ENCODE results near the gene SP8. TPM values are rescaled to one million over a fixed set of nuclear protein-coding genes. Genes with fewer than 3 reads are reported as not detected.

Gene SP8
- polyA plus RNA-seq, 3 donors = not detected

DNA sequence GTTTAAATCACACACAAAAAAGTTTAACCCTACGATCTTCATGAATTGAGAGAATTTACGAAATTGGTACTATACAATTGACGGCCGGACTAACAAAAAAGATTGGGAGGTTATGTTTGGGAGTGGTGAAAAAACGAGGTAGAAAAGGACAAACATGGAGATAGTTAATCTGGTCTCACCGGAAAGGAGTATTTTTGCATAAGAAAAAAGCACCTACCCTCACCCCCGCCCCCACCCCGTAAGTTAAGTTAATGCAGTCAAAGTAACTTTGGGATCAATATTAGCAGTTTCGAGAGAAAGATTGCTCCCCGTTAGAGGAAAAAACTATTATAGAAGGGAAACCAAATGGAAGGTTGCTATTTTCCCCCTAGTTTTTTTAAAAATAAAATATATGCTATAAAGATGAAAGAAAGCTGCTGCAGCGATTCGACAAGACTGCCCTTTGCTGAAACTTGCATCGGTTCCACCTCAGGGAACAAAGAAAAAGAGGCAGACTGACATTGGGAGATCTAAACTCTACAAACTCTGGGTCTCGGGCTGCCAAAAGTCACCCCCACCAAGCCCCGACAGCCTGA lies 3.5 kb downstream of the SP8 start:
- Histone ChIP-seq H3K4me3 (replicated peaks in 1 of 3; ENCODE audit: low read depth in 2 of 3, low read length in 3 of 3) (peak overlapping the region in 1 of 3 experiments; percentile 73), H2AFZ (ENCODE audit: insufficient read depth, low read depth, low read length, poor library complexity, severe bottlenecking) (no peak overlapping the region), H3K79me2 (ENCODE audit: insufficient read depth, low read length) (no peaks in the 10 kb centered on the region), H3K27ac (ENCODE audit: low read depth in 1 of 2, low read length in 2 of 2) (no peak overlapping the region), H3K36me3 (replicated peaks in 1 of 2; ENCODE audit: control insufficient read depth in 1 of 2, insufficient read depth in 2 of 2, low read length in 2 of 2) (no peaks in the 10 kb centered on the region), H3K9ac (ENCODE audit: insufficient read depth, low read length, poor library complexity, severe bottlenecking) (no peak overlapping the region), H4K20me1 (ENCODE audit: insufficient read depth, low read length) (no peaks in the 10 kb centered on the region), H3K4me2 (replicated peaks; ENCODE audit: extremely low read depth, low read length, poor library complexity, severe bottlenecking) (peak overlapping the region; percentile 75), H3K27me3 (ENCODE audit: control insufficient read depth in 2 of 2, insufficient read depth in 2 of 2, low read length in 2 of 2) (peaks cover 87 to 97% of the 10 kb centered on the region in 2 donors), H3K9me3 (replicated peaks in 1 of 2; ENCODE audit: control insufficient read depth in 1 of 2, insufficient read depth in 1 of 2, low read length in 2 of 2) (peaks cover 0 to 41% of the 10 kb centered on the region in 2 donors), H3K4me1 (ENCODE audit: control insufficient read depth in 1 of 2, insufficient read depth in 2 of 2, low read length in 2 of 2) (peaks cover 32 to 42% of the 10 kb centered on the region in 2 donors)
- H3K4me1 Mint-ChIP-seq = peaks cover 41% of the 10 kb centered on the region
- no peak for DNase-seq
- H3K27ac Mint-ChIP-seq = no peak overlapping the region
- H3K4me3 Mint-ChIP-seq = peak overlapping the region; percentile 82 to 97
- peaks cover 85 to 97% (median 93%) of the 10 kb centered on the region in 3 donors for H3K27me3 Mint-ChIP-seq (ENCODE audit: low read depth in 3 of 3)
- TF ChIP-seq, protein P1, sequence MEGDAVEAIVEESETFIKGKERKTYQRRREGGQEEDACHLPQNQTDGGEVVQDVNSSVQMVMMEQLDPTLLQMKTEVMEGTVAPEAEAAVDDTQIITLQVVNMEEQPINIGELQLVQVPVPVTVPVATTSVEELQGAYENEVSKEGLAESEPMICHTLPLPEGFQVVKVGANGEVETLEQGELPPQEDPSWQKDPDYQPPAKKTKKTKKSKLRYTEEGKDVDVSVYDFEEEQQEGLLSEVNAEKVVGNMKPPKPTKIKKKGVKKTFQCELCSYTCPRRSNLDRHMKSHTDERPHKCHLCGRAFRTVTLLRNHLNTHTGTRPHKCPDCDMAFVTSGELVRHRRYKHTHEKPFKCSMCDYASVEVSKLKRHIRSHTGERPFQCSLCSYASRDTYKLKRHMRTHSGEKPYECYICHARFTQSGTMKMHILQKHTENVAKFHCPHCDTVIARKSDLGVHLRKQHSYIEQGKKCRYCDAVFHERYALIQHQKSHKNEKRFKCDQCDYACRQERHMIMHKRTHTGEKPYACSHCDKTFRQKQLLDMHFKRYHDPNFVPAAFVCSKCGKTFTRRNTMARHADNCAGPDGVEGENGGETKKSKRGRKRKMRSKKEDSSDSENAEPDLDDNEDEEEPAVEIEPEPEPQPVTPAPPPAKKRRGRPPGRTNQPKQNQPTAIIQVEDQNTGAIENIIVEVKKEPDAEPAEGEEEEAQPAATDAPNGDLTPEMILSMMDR (IDR thresholded peaks at IDR 0.05) = no peak
- WGBS (ENCODE audit: insufficient coverage) = 11% methylated on average over 5 of the region's 15 CpGs
- intact Hi-C loops (cut with micrococcal nuclease) = loop anchor here in 1 of 2 donors (10.0 kb wide), 1 partner anchor 722 kb away; no protein-coding TSS in a partner anchor
- peaks cover 4 to 42% (median 33%) of the 10 kb centered on the region in 7 donors for H3K9me3 Mint-ChIP-seq
- peaks cover 9 to 15% of the 10 kb centered on the region in 2 donors for H3K36me3 Mint-ChIP-seq

DNA sequence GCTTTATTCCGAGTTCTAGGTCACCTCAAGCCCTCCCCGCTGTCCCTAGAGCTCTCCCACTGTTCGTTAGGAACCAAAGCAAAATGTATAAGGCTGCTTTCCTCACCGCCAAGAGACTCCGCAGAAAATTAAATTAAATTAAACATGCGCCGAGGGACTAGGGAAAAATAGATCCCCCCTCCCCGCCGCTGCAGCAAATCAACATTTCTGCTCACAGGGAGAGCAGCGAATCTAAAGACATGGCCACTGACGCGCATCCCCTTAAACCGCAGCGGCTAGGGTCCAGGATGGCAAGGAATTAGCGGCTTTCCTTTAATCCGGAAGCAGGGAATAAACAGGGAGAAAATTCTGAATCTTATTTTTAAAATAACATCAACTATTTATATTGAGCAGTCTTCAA lies 7.6 kb downstream of the SP8 start:
- Mint-ChIP-seq H3K4me3 (peak overlapping the region in 1 of 2 donors; percentile 77), H3K27ac (no peak overlapping the region), H3K36me3 (peaks cover 4 to 12% of the 10 kb centered on the region in 2 donors), H3K27me3 (ENCODE audit: low read depth in 3 of 3) (peaks cover 89 to 94% (median 93%) of the 10 kb centered on the region in 3 donors), H3K4me1 (peaks cover 27% of the 10 kb centered on the region), H3K9me3 (peaks cover 0 to 28% (median 25%) of the 10 kb centered on the region in 7 donors)
- no peaks in the 10 kb centered on the region for H3K36me3 ChIP-seq (replicated peaks in 1 of 2; ENCODE audit: control insufficient read depth in 1 of 2, insufficient read depth in 2 of 2, low read length in 2 of 2)
- no peak overlapping the region for H3K4me3 ChIP-seq (replicated peaks in 1 of 3; ENCODE audit: low read depth in 2 of 3, low read length in 3 of 3)
- H3K9ac ChIP-seq (ENCODE audit: insufficient read depth, low read length, poor library complexity, severe bottlenecking) = no peak overlapping the region
- intact Hi-C loops (cut with micrococcal nuclease) = loop anchor here in 1 of 2 donors (10.0 kb wide), 1 partner anchor 1226 kb away; no protein-coding TSS in a partner anchor
- H2AFZ ChIP-seq (ENCODE audit: insufficient read depth, low read depth, low read length, poor library complexity, severe bottlenecking) = no peak overlapping the region
- no peak for DNase-seq
- WGBS (ENCODE audit: insufficient coverage) = 28% methylated on average over 8 of the region's 16 CpGs
- H3K9me3 ChIP-seq (replicated peaks in 1 of 2; ENCODE audit: control insufficient read depth in 1 of 2, insufficient read depth in 1 of 2, low read length in 2 of 2) = peaks cover 3 to 35% of the 10 kb centered on the region in 2 donors
- no peaks in the 10 kb centered on the region for H3K79me2 ChIP-seq (ENCODE audit: insufficient read depth, low read length)
- H4K20me1 ChIP-seq (ENCODE audit: insufficient read depth, low read length) = no peaks in the 10 kb centered on the region
- peaks cover 90 to 99% of the 10 kb centered on the region in 2 donors for H3K27me3 ChIP-seq (ENCODE audit: control insufficient read depth in 2 of 2, insufficient read depth in 2 of 2, low read length in 2 of 2)
- H3K27ac ChIP-seq (ENCODE audit: low read depth in 1 of 2, low read length in 2 of 2) = no peak overlapping the region
- peaks cover 16 to 18% of the 10 kb centered on the region in 2 donors for H3K4me1 ChIP-seq (ENCODE audit: control insufficient read depth in 1 of 2, insufficient read depth in 2 of 2, low read length in 2 of 2)
- H3K4me2 ChIP-seq (replicated peaks; ENCODE audit: extremely low read depth, low read length, poor library complexity, severe bottlenecking) = no peak overlapping the region
- TF ChIP-seq, protein P1 (IDR thresholded peaks at IDR 0.05) = no peak
